Panc1 (cell line): ENCODE measurements around the gene INPP5B. TPM values are rescaled to one million over a fixed set of nuclear protein-coding genes. Genes with fewer than 3 reads are reported as not detected.

Experiments
- ATAC-seq: fragments of 200-7000 bp; cut with Tn5 transposase; 2 replicates; pipeline ENCODE4 v1.9.1; 2020; ENCODE audit warnings: mild to moderate bottlenecking, moderate library complexity
- BruUV-seq: library from RNA; stranded (reverse); fragments of 400-500 nt; replicated peaks from 2 replicates; lab custom pipeline; 2021; lab: Mats Ljungman, UMichigan
- CTCF ChIA-PET: fragments of 300-600 bp; sonication (Branson Sonifier 250); formaldehyde crosslinking; loops from one replicate; lab custom pipeline; 2022; ENCODE audit warnings: antibody characterized with exemption; lab: Charles Lee
- POLR2A ChIA-PET: fragments of 300-600 bp; sonication (Branson Sonifier 250); formaldehyde crosslinking; loops from one replicate; lab custom pipeline; 2022; ENCODE audit warnings: antibody characterized with exemption; lab: Charles Lee
- DNase-seq: peaks from one replicate; pipeline ENCODE4 v3.0.0-alpha.2; 2010; ENCODE audit warnings: low read depth, low spot score
- H3K27ac ChIP-seq: 2 replicates; pipeline ENCODE4 v1.5.1; 2011; ENCODE audit warnings: mild to moderate bottlenecking, low read length, inconsistent platforms
- H3K27me3 ChIP-seq: fragments of 200-500 bp; sonication (Bioruptor generic); 2 replicates; pipeline ENCODE4 v1.6.0; 2014; ENCODE audit warnings: low read length, inconsistent platforms; ENCODE audit not compliant: control insufficient read depth, insufficient read depth
- H3K36me3 ChIP-seq: fragments of 200-500 bp; sonication (Bioruptor generic); 2 replicates; pipeline ENCODE4 v1.5.1; 2014; ENCODE audit warnings: inconsistent platforms, mild to moderate bottlenecking, low read length, moderate library complexity; ENCODE audit not compliant: control insufficient read depth, insufficient read depth
- H3K4me1 ChIP-seq: 2 replicates; pipeline ENCODE4 v1.5.1; 2011; ENCODE audit warnings: inconsistent platforms, mild to moderate bottlenecking, low read length, moderate library complexity; ENCODE audit not compliant: control insufficient read depth, insufficient read depth
- H3K4me3 ChIP-seq, 2 experiments: 2 replicates each; pipeline ENCODE4 v1.5.1; 2011 to 2012; ENCODE audit warnings: low read depth in 2 of 2, low read length in 2 of 2, mild to moderate bottlenecking in 2 of 2, inconsistent platforms in 1 of 2, moderate library complexity in 1 of 2
- H3K9me3 ChIP-seq: fragments of 200-500 bp; sonication (Bioruptor generic); 2 replicates; pipeline ENCODE4 v1.5.1; 2014; ENCODE audit warnings: low read depth, mild to moderate bottlenecking, inconsistent platforms, low read length, moderate library complexity; ENCODE audit not compliant: control insufficient read depth, insufficient read depth
- CTCF ChIP-seq: fragments of 450-650 bp; IDR thresholded peaks from 2 replicates; pipeline ENCODE4 v1.5.1; 2017; ENCODE audit warnings: mild to moderate bottlenecking
- POLR2AphosphoS5 ChIP-seq: IDR thresholded peaks from 2 replicates; pipeline ENCODE4 v1.6.1; 2012; ENCODE audit warnings: mild to moderate bottlenecking, low read depth, low read length, moderate library complexity
- REST ChIP-seq, 2 experiments: IDR thresholded peaks; 2 replicates each; pipeline ENCODE4 v1.6.1; 2011 to 2012; ENCODE audit warnings: low read depth in 2 of 2, control low read depth in 1 of 2, low read length in 1 of 2, mild to moderate bottlenecking in 1 of 2, moderate library complexity in 1 of 2; ENCODE audit not compliant: insufficient read depth in 1 of 2
- SIN3A ChIP-seq: IDR thresholded peaks from 2 replicates; pipeline ENCODE4 v1.6.1; 2012; ENCODE audit warnings: low read depth, mild to moderate bottlenecking, low read length, moderate library complexity, borderline replicate concordance; ENCODE audit not compliant: insufficient read depth
- TCF7L2 ChIP-seq: IDR thresholded peaks from 2 replicates; pipeline ENCODE4 v1.6.1; 2011; ENCODE audit warnings: mild to moderate bottlenecking, low read depth, low read length, inconsistent platforms
- in situ Hi-C: cut with HindIII; loops from 2 replicates; pipeline ENCODE4 v1.10.0; 2016; ENCODE audit warnings: low sequenced_read_pairs, low pct_unique_long_range_greater_than_20kb
- intact Hi-C: fragments of 100-400 bp; cut with micrococcal nuclease; formaldehyde crosslinking; loops from one replicate; pipeline ENCODE4 v1.10.0; 2022; ENCODE audit not compliant: unreplicated experiment
- total RNA-seq: library from RNA; stranded (reverse); gene quantifications from one replicate; pipeline ENCODE4 v1.2.1, GENCODE V29; 2021; ENCODE audit not compliant: unreplicated experiment

INPP5B gene
- total RNA-seq, 1 experiment from 2014 or later, result 17.7 TPM

GRCh38 chr1:37883671-37884070 lies 63.2 kb downstream of the INPP5B start:
- Histone ChIP-seq H3K9me3 (no peaks in the 10 kb centered on the region), H3K27me3 (no peaks in the 10 kb centered on the region), H3K4me1 (no peaks in the 10 kb centered on the region), H3K4me3 (no peak overlapping the region), H3K36me3 (0 out of 2 replicates have a peak, but pooled peaks cover 5% of the 10 kb centered on the region), H3K27ac (no peak overlapping the region)
- DNase-seq (no peak), ATAC-seq (no peak)
- CTCF ChIA-PET, result no interaction called here
- intact Hi-C loops (no loop called here), in situ Hi-C loops (no loop called here)
- TF ChIP-seq POLR2AphosphoS5, result no peak
- no peak for TF ChIP-seq REST (IDR thresholded peaks at IDR 0.05; ENCODE audit: insufficient read depth in 1 of 2, low read depth in 2 of 2, low read length in 1 of 2)
- no peak for TF ChIP-seq CTCF
- TF ChIP-seq TCF7L2, result no peak
- TF ChIP-seq SIN3A, result no peak
- BruUV-seq, result no TSS peak
- POLR2A ChIA-PET, result no interaction called here

GRCh38 chr1:37879865-37880264 lies 67.0 kb downstream of the INPP5B start:
- no peaks in the 10 kb centered on the region for H3K4me1 ChIP-seq
- ATAC-seq, result no peak
- no peak for TF ChIP-seq SIN3A
- TF ChIP-seq POLR2AphosphoS5, result no peak
- TF ChIP-seq TCF7L2, result no peak
- POLR2A ChIA-PET, result no interaction called here
- no peak overlapping the region for H3K27ac ChIP-seq
- H3K27me3 ChIP-seq, result no peaks in the 10 kb centered on the region
- DNase-seq, result no peak
- intact Hi-C loops (no loop called here), in situ Hi-C loops (no loop called here)
- no TSS peak for BruUV-seq
- no peak overlapping the region for H3K4me3 ChIP-seq
- H3K36me3 ChIP-seq, result no peaks in the 10 kb centered on the region; the same call in 1 of the 2 replicates
- no peaks in the 10 kb centered on the region for H3K9me3 ChIP-seq
- CTCF ChIA-PET, result no interaction called here

- in situ Hi-C loops, result no loop called here
- H3K27me3 ChIP-seq, result no peaks in the 10 kb centered on the region
- ATAC-seq (no peak), DNase-seq (no peak)
- intact Hi-C loops, result no loop called here
- BruUV-seq, result no TSS peak
- TF ChIP-seq SIN3A (no peak), TCF7L2 (no peak), CTCF (no peak), POLR2AphosphoS5 (no peak), REST (IDR thresholded peaks at IDR 0.05; ENCODE audit: insufficient read depth in 1 of 2, low read depth in 2 of 2, low read length in 1 of 2) (no peak)
- no peak overlapping the region for H3K4me3 ChIP-seq
- ChIA-PET POLR2A (no interaction called here), CTCF (no interaction called here)
- H3K27ac ChIP-seq, result no peak overlapping the region
- H3K36me3 ChIP-seq, result peaks cover 4% of the 10 kb centered on the region; the same call in 1 of the 2 replicates
- H3K9me3 ChIP-seq, result no peaks in the 10 kb centered on the region
- no peaks in the 10 kb centered on the region for H3K4me1 ChIP-seq
Observed at GRCh38 chr1:37878071-37878470, 68.8 kb downstream of the INPP5B start.
